B cell (primary cell): ENCODE data around the gene STARD10.

Experiments
- EZH2 ChIP-seq: IDR thresholded peaks from 2 replicates; pipeline ENCODE4 v1.6.1; 2012; ENCODE audit warnings: borderline replicate concordance, low read depth, mild to moderate bottlenecking, moderate library complexity, low read length; ENCODE audit not compliant: insufficient read depth, poor library complexity, severe bottlenecking
- TF ChIP-seq, protein P1 (sequence below): fragments of 200-600 bp; IDR thresholded peaks from one replicate; pipeline ENCODE4 v1.8.0; 2022; ENCODE audit warnings: antibody characterized with exemption, mild to moderate bottlenecking

DNA sequence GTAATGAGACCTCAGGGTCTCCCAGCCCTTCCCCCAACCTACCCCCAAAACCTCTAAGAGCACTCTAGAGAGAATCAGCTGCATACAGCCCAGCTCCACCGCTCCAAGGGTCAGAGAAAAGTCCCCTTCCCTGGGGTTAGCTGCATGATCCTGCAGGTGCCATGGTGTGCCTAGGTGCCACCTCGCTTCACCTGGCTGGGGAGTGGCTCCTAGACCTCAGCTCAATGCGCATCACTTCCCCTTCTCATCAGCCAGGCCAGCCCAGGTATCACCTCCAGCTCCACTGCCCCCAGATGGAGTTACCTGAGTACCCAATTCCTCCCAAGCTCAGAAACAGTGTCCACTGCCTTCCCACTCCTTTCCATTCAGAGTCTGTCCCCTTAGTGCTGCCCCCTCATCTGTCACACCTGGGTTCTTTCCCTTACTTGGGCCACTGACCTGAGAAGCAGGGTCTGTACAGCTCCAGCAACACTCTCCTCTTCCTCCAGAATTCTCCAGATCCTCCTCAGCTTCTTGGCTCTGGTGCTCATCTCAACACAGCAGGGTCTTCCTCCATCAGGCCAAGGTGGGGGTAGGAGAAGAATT lies 1.3 kb downstream of the STARD10 start:
- TF ChIP-seq, protein P1, sequence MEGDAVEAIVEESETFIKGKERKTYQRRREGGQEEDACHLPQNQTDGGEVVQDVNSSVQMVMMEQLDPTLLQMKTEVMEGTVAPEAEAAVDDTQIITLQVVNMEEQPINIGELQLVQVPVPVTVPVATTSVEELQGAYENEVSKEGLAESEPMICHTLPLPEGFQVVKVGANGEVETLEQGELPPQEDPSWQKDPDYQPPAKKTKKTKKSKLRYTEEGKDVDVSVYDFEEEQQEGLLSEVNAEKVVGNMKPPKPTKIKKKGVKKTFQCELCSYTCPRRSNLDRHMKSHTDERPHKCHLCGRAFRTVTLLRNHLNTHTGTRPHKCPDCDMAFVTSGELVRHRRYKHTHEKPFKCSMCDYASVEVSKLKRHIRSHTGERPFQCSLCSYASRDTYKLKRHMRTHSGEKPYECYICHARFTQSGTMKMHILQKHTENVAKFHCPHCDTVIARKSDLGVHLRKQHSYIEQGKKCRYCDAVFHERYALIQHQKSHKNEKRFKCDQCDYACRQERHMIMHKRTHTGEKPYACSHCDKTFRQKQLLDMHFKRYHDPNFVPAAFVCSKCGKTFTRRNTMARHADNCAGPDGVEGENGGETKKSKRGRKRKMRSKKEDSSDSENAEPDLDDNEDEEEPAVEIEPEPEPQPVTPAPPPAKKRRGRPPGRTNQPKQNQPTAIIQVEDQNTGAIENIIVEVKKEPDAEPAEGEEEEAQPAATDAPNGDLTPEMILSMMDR, result no peak
- no peak for TF ChIP-seq EZH2
